ENCODE measurements around the gene CMKLR1. TPM values are rescaled to one million over a fixed set of nuclear protein-coding genes. Genes with fewer than 3 reads are reported as not detected.

CMKLR1 gene
- total and polyA plus RNA-seq, 2 donors (not counting 3 experiments of a cell fraction or from before 2014, with no cell fraction given): 0.61 TPM; not detected in 1

GRCh38 chr12:108363165-108363564 is 24.1 kb upstream of the CMKLR1 start:
- Histone ChIP-seq H3K4me1 (ENCODE audit: control insufficient read depth, extremely low read depth, insufficient read depth, low read length) (no peaks in the 10 kb centered on the region), H3K9me3 (replicated peaks; ENCODE audit: control insufficient read depth, insufficient read depth, low read length) (no peaks in the 10 kb centered on the region), H4K20me1 (replicated peaks; ENCODE audit: control insufficient read depth, extremely low read depth, insufficient read depth, low read length) (no peaks in the 10 kb centered on the region), H3K4me3 (replicated peaks in 1 of 3; ENCODE audit: insufficient read depth in 1 of 3, low read depth in 1 of 3, low read length in 3 of 3) (no peak overlapping the region), H3K27ac (ENCODE audit: insufficient read depth, low read depth, low read length) (no peak overlapping the region), H2AFZ (ENCODE audit: low read depth, low read length) (no peak overlapping the region), H3K4me2 (ENCODE audit: insufficient read depth, low read length) (no peak overlapping the region), H3K27me3 (ENCODE audit: control insufficient read depth in 2 of 2, insufficient read depth in 2 of 2, low read length in 2 of 2) (no peaks in the 10 kb centered on the region), H3K9me1 (replicated peaks; ENCODE audit: control insufficient read depth, extremely low read depth, insufficient read depth, low read length) (no peaks in the 10 kb centered on the region), H3K36me3 (ENCODE audit: control insufficient read depth in 2 of 2, extremely low read depth in 1 of 2, insufficient read depth in 2 of 2, low read length in 2 of 2) (no peaks in the 10 kb centered on the region), H3K9ac (replicated peaks; ENCODE audit: extremely low read depth, insufficient read depth, low read length) (no peak overlapping the region), H3K79me2 (ENCODE audit: control insufficient read depth, insufficient read depth, low read length) (no peaks in the 10 kb centered on the region)
- ChIA-PET POLR2A (no interaction called here), CTCF (no interaction called here)
- intact Hi-C loops (cut with micrococcal nuclease) (no loop called here), dilution Hi-C loops (cut with MboI; ENCODE audit: extremely low pct_ligation_motif_present, low sequenced_read_pairs) (no loop called here)
- no peak for TF ChIP-seq FOS (IDR thresholded peaks at IDR 0.05; ENCODE audit: borderline replicate concordance, insufficient read depth, low read length)
- TF ChIP-seq, protein P1, sequence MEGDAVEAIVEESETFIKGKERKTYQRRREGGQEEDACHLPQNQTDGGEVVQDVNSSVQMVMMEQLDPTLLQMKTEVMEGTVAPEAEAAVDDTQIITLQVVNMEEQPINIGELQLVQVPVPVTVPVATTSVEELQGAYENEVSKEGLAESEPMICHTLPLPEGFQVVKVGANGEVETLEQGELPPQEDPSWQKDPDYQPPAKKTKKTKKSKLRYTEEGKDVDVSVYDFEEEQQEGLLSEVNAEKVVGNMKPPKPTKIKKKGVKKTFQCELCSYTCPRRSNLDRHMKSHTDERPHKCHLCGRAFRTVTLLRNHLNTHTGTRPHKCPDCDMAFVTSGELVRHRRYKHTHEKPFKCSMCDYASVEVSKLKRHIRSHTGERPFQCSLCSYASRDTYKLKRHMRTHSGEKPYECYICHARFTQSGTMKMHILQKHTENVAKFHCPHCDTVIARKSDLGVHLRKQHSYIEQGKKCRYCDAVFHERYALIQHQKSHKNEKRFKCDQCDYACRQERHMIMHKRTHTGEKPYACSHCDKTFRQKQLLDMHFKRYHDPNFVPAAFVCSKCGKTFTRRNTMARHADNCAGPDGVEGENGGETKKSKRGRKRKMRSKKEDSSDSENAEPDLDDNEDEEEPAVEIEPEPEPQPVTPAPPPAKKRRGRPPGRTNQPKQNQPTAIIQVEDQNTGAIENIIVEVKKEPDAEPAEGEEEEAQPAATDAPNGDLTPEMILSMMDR (IDR thresholded peaks at IDR 0.05; ENCODE audit: extremely low read depth in 1 of 2, insufficient read depth in 1 of 2, low read depth in 1 of 2, low read length in 2 of 2): no peak
- TF ChIP-seq GATA2 (IDR thresholded peaks at IDR 0.05; ENCODE audit: insufficient read depth, insufficient read length, low read depth, low read length): no peak
- TF ChIP-seq POLR2A (IDR thresholded peaks at IDR 0.05; ENCODE audit: low read depth, low read length): no peak
- TF ChIP-seq, protein P2, sequence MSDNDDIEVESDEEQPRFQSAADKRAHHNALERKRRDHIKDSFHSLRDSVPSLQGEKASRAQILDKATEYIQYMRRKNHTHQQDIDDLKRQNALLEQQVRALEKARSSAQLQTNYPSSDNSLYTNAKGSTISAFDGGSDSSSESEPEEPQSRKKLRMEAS (IDR thresholded peaks at IDR 0.05; ENCODE audit: insufficient read depth, insufficient read length): no peak
- no peak for TF ChIP-seq JUN (IDR thresholded peaks at IDR 0.05; ENCODE audit: borderline replicate concordance, insufficient read depth, insufficient read length, low read depth)
- no peak for TF ChIP-seq POLR2AphosphoS5 (IDR thresholded peaks at IDR 0.05; ENCODE audit: insufficient read depth, low read depth, low read length)
- no peak for TF ChIP-seq MYC (IDR thresholded peaks at IDR 0.05; ENCODE audit: low read depth, low read length)
- no peak for TF ChIP-seq EZH2 (IDR thresholded peaks at IDR 0.05; ENCODE audit: borderline replicate concordance, low read depth, low read length, severe bottlenecking)
- DNase-seq (ENCODE audit: low read depth, low spot score) (no peak), FAIRE-seq (no peak)
- BruUV-seq (replicated peaks): no TSS peak
